PC-3 (cell line): ENCODE data around the gene TMEM38B.

Source experiments
- CTCF ChIP-seq: fragments of 300-600 bp; sonication (generic); conservative IDR thresholded peaks from 2 replicates; pipeline ENCODE4 v1.5.1; 2017; ENCODE audit warnings: antibody characterized with exemption, low read depth, mild to moderate bottlenecking, low read length
- EZH2 ChIP-seq: fragments of 300-600 bp; sonication (generic); IDR thresholded peaks from one replicate; pipeline ENCODE4 v1.6.1; 2017; ENCODE audit warnings: antibody characterized with exemption, mild to moderate bottlenecking, low read length; ENCODE audit not compliant: unreplicated experiment

GRCh38 chr9:105751761-105752160, 57.4 kb downstream of the TMEM38B start:
- TF ChIP-seq EZH2 (no peak), CTCF (no peak)
